Right renal pelvis (tissue), 4 donors: ENCODE measurements around the gene KIF23. TPM values are rescaled to one million over a fixed set of nuclear protein-coding genes. Genes with fewer than 3 reads are reported as not detected.
A peak's percentile ranks its signal among the peaks of the same experiment; 100 is the strongest.

Experiments used
- DNase-seq, 4 donors: peaks; one replicate each; pipeline ENCODE4 v3.0.0-alpha.2; 2013; ENCODE audit warnings: low read depth in 4 of 4, low spot score in 3 of 4, missing footprints in 1 of 4
- polyA plus RNA-seq, 4 donors: library from polyadenylated mRNA; unstranded; fragments of 120-200 nt; gene quantifications; one replicate each; pipeline ENCODE4 v1.2.1, GENCODE V29; 2013; ENCODE audit not compliant: insufficient read length in 4 of 4

The KIF23 gene
- polyA plus RNA-seq, 4 donors: 28.6 to 33.8 (median 33.3) TPM

- no peak for DNase-seq
Observed at GRCh38 chr15:69393831-69394491, 20.2 kb upstream of the KIF23 start.

DNA sequence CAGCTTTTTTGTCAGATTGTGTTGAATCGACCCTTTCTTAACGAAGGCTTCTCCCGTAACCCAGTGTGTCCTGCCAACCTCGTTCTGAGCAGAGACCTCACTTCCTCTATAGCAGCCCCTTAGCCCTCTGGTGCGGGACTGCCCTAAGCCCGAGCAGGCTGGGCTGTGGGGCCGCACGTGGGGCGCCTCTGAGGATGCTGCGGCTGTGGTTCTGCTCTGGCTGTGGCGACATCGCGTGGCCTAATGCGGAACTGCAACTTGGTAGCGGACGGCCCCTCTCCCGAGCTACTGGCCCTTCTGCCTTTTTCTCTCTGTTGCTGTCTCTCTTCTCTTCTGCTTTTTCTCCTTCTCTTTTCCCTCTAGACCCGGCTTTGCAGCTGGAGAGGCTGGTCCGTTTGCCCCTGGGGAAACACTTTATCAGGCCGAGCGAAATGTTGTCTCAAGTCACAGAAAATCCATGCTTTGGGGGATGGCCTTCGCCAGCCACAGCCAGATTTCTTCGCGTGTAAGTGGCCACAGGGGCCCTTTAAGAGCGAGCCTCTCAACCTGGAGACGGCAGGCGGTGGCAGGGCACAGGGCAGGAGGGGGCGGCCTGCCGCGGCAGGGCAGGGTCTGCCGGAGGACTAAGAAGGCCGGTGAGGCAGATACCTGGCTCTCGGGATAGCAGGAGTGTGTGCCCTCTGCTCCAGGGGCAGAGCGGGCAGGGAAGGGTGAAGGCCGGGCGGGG lies 19.4 kb upstream of the KIF23 start:
- peak in 2 of 4 donors; percentile 53 to 75 for DNase-seq

DNA sequence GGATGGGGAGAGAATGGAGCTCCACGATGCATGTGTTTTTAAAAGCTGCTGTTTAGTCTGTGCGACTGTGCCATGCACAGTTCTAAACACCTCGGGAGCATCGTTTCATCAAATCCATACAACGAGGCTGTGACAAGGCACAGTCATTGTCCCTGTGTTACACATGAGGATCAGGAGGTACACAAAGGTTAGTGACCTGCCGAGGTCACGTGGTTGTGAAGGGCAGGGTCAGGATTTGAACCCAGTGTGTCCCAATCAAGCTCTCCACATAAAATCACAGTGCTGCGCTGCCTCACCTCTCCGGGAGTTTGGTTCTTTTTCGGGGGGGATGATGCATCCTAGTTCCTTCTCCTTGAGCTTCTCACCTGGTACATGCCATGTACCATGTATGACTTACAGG lies 18.7 kb upstream of the KIF23 start:
- DNase-seq: no peak

- DNase-seq: no peak
Observed at GRCh38 chr15:69395991-69396390, 18.2 kb upstream of the KIF23 start.

- no peak for DNase-seq
Observed at GRCh38 chr15:69398491-69398891, 15.7 kb upstream of the KIF23 start.

DNA sequence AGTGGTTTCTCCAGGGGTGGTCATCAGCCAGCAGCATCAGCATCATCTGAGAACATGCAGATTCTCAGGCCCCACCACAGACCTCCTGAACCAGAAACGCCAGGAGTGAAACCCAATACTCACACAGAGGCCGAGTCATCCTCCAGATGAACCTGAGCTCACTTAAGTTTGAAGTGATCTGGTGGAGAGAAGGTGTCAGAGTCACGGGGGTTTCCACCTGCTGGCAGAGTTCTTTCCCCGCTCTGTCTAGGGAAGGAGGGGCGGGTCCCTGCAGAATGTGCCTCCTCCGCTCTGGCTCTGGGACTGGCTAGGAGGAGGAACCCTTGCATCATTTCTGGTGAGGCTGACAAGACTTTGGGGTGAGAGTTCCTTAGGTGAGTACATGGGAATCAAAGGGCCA lies 13.3 kb upstream of the KIF23 start:
- DNase-seq: no peak

DNA sequence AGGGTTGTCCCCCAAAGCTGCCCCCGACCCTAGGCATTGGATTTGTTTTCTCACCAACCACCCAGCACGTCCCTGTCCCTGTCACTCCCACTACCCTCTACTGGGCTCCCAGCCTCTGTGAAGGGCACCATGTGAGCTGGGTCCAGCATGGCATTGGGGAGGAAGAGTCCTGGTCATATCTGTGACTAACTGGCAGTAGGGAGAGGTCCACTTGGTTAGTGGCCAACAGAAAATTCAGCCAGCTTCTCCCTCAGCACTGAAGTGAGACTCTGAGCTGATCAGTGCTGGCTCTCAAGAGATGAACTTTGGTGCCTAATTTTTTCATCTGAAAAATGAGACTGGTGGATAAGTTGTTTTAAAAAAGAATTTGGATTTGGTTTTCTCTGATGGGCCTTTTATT lies 11.3 kb upstream of the KIF23 start:
- no peak for DNase-seq

DNA sequence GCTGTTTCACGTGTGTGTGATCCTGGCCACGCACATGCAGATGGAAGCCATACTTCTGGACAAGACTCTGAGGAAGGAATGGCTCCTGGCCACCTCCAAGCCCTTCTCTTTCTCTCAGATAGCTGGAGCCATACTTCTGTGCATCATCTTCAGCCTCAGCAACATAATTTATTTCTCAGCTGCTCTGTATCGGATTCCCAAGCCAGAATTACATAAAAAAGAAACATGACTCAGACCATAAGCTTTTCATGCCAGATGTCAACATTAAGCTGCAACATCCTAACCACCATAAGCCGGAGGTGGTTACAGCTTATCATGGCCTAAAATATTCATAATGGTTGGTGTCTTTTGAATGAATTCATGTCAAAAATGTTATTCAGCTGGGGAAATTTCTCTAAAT lies 10.6 kb upstream of the KIF23 start:
- no peak for DNase-seq

- no peak for DNase-seq
Observed at GRCh38 chr15:69405110-69405509, 9.0 kb upstream of the KIF23 start.

DNA sequence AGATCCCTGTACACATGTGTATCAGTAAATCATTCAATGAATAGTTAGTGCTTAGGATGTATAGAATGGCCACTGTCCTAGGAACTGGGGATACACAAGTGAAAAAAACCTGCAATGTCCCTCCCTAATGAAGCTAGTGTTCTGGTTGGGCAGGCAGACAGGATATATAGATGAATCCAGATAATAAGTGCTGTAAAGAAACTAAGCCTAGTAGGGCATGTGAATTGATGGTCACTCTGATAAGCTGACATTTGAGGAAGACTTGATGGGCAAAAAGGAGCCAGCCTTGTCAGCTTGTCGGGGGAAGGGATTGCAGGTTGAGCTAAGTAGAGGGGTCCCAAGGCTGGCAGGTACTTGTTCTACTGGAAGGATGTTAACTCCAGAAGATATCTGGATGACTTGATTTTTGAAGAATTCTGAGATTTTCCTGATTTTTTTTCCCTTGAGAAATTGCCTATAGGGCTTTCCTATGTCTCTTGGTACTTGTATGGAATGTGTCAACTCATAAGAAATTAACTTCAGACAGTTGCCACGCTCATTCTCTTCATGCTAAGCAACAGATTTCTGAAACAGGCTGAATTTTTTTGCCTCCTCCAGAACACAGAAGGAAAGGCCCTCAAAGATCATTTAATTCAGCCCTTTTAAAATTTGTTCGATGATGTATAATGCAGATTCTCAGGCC lies 6.3 kb upstream of the KIF23 start:
- DNase-seq: no peak

GRCh38 chr15:69408841-69409240 lies 5.3 kb upstream of the KIF23 start:
- no peak for DNase-seq

DNA sequence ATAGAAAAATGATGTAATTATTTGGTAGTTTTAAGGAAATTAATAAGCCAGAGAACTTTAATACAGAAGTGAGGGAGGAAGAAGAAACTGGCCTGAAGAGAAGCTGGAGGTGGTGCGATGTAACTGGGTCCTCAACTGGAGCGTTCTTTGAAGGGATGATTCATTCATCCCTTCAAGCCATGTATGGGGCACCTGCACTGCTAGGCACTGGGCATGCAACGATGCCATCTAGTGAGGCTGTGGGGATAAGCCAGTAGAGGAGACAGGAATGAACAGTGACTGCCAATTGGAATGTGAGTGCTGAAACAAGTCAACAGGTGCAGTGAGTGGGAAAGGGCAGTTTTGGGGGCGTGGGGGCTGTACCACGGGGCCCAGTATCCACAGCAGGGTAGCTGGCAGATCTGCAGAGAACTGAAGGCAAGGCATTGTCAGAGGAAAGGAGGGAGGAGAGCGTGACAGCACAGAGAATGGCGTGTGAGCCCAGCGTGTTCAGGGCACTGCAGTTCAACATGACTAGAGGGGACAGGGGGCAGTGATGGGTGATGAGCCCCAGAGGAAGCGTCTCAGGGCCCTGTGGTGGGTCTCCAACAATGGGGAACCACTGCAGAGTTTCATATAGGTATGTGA lies 3.8 kb upstream of the KIF23 start:
- DNase-seq: no peak

DNA sequence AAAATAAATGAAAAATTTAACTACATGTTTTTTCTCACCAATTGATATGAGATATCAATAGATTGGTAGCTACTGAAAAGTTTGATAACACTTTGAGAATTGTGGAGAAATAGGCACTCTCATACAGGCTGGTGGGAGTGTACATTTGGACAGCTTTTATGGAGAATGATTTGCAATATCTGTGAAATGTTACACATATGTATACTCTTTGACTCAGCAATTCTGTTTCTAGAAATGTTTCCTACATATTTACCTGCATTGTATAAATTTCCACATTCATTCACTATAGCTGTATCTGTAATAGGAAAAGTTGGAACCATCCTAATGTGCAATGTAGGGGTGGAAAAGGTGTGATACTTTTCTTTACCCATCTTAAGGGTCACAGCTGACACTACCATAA lies 1.9 kb upstream of the KIF23 start:
- DNase-seq: no peak

- no peak for DNase-seq
Observed at GRCh38 chr15:69412701-69413100, 1.4 kb upstream of the KIF23 start.

GRCh38 chr15:69414701-69415167 lies 585 bp downstream of the KIF23 start:
- peak in 2 of 4 donors; percentile 33 to 44 for DNase-seq

GRCh38 chr15:69415381-69415780 lies 1.2 kb downstream of the KIF23 start:
- no peak for DNase-seq

DNA sequence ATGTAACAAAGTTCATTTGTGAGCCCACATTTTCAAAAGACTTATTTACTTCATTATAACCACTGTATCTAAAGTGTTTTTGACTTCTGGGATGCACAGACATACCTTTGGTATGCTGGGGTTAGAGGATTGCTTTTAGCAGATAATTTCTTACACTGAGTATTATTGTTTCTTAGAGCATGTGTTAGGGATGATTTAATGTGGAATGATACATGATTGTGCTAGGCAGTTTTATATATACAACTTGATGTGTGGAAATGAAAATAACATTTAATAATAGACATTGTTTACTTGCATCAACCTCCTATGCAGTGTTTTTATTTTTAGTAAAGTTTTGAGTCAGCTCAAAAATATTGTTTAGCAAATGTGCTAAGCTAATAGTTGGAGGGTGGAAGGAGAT lies 3.4 kb downstream of the KIF23 start:
- no peak for DNase-seq

- DNase-seq: no peak
Observed at GRCh38 chr15:69421498-69421897, 7.3 kb downstream of the KIF23 start.

- no peak for DNase-seq
Observed at GRCh38 chr15:69422336-69422895, 8.3 kb downstream of the KIF23 start.

DNA sequence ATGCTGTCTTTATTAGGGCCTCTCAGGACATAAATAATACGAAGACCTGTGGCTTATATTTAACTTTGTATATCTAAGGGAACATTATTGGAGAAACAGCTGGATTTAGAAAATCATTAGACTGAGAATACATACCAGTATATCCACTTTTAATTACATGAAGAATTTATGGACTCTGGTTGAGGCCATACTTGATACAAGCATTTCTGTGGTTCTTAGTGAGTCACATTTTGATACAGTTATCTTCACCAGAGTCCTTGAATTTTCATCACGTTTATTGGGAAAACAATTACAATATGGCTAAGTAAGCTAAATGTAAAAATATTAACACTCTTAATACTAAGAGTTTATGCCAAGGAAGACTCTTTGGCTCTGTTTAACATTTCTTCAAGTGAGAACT lies 9.9 kb downstream of the KIF23 start:
- DNase-seq: no peak
